Measurements from ENCODE around the gene FCRL4. TPM values are rescaled to one million over a fixed set of nuclear protein-coding genes. Genes with fewer than 3 reads are reported as not detected.
A peak's percentile ranks its signal among the peaks of the same experiment; 100 is the strongest.

FCRL4 gene
- total RNA-seq, 2 experiments from 2014 or later: not detected

DNA sequence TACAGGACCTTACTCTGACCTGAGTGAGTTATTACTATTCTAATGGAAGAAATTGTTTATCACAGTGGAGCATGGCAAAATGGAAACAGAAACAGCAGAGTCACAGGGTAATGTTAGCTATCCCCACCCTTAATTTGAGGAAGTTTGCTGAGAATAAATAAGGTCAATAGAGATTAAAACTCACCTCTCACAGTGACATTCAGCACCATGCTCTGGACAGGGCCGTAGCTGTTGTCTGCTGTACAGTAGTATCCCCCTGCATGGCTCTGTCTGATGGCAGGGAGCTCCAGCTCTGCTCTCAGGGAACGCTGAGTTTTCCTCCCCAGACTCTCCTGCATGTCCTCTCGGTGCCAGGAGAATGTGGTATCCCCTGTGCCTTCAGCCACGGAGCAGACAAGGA is 11.9 kb downstream of the FCRL4 start:
- Mint-ChIP-seq H3K4me1 (no peaks in the 10 kb centered on the region), H3K9me3 (ENCODE audit: low read depth) (no peaks in the 10 kb centered on the region), H3K27ac (no peak overlapping the region), H3K27me3 (peaks cover 12% of the 10 kb centered on the region), H3K36me3 (ENCODE audit: low read depth) (no peaks in the 10 kb centered on the region), H3K4me3 (no peak overlapping the region)
- intact Hi-C loops (cut with DNase I, micrococcal nuclease): loop anchor here in 1 of 2 experiments (10.0 kb wide), 1 partner anchor 189 kb away; the partner anchor contains the start of gene FCRL2
- ChIA-PET CTCF (no interaction called here), POLR2A (no interaction called here)
- no peak for ATAC-seq
- DNase-seq: no peak

DNA sequence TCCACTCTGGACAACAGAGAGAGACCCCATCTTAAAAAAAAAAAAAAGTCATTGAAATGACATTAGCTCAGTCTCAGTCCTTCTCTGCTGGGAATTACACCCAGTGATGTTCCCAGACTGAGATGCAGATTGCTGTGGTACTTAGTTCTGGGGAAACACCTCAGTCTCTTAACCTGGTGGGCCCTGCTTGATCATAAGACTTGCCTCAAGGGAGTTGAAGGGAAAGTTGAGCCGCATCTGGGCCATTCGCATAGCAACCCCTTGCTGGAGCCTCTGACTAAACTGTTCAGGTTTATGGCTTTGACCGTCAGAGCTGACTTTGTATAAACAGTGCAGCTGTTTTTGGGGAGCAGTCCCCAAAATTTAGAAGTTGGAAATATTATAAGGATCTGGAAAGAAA is 13.4 kb downstream of the FCRL4 start:
- intact Hi-C loops (cut with DNase I, micrococcal nuclease): loop anchor here in 1 of 2 experiments (5.0 to 10.0 kb wide), 3 partner anchors 108 to 363 kb away; partner anchors contain the start of gene FCRL2
- Mint-ChIP-seq H3K4me3 (no peak overlapping the region), H3K27ac (no peak overlapping the region), H3K27me3 (peaks cover 10% of the 10 kb centered on the region), H3K4me1 (no peaks in the 10 kb centered on the region), H3K9me3 (ENCODE audit: low read depth) (no peaks in the 10 kb centered on the region), H3K36me3 (ENCODE audit: low read depth) (no peaks in the 10 kb centered on the region)
- ChIA-PET CTCF (interaction anchor here (0.9 kb wide), 1 partner anchor 40 kb away, joined by 3 read pairs; no protein-coding TSS in a partner anchor), POLR2A (no interaction called here)
- DNase-seq (no peak), ATAC-seq (no peak)

GRCh38 chr1:157580828-157581210 is 17.1 kb downstream of the FCRL4 start:
- H3K4me1 Mint-ChIP-seq: no peaks in the 10 kb centered on the region
- no peak overlapping the region for H3K4me3 Mint-ChIP-seq
- DNase-seq: no peak
- no peaks in the 10 kb centered on the region for H3K36me3 Mint-ChIP-seq (ENCODE audit: low read depth)
- ATAC-seq: no peak
- no peak overlapping the region for H3K27ac Mint-ChIP-seq
- intact Hi-C loops (cut with DNase I, micrococcal nuclease): loop anchor here (1.0 to 10.0 kb wide), 8 partner anchors 45 to 544 kb away; partner anchors contain the start of gene FCRL2 (in 1 of the 2)
- ChIA-PET CTCF (interaction anchor here (0.7 to 2.4 kb wide), 21 partner anchors 8 to 544 kb away, joined by 3 to 22 read pairs (median 5); no protein-coding TSS in a partner anchor), POLR2A (no interaction called here)
- H3K9me3 Mint-ChIP-seq (ENCODE audit: low read depth): no peaks in the 10 kb centered on the region
- peaks cover 10% of the 10 kb centered on the region for H3K27me3 Mint-ChIP-seq

GRCh38 chr1:157580179-157580827 is 17.6 kb downstream of the FCRL4 start:
- CTCF ChIA-PET: interaction anchor here (0.7 to 2.4 kb wide), 27 partner anchors 9 to 544 kb away, joined by 3 to 22 read pairs (median 4); no protein-coding TSS in a partner anchor
- Mint-ChIP-seq H3K4me1 (no peaks in the 10 kb centered on the region), H3K36me3 (ENCODE audit: low read depth) (no peaks in the 10 kb centered on the region)

DNA sequence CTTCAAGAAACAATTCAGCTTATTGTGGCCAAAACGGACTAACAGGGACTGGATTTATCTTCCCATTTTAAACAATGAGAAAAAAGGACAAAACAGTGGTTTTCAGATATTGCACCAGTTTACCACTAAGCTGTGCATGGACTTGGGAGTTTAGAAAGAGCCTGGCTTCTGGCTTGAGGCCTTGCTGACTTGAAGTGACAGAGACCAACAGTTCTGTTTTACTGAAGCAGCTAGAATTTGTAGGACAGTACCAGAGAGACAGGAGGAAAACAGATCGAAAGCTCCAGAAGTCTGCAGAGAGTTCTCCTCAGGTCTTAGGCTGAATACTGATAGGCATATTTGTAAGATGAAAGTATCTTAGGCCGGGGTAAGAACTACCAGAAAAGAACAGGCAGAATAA is 20.5 kb downstream of the FCRL4 start:
- POLR2A ChIA-PET: no interaction called here
- H3K36me3 Mint-ChIP-seq (ENCODE audit: low read depth): no peaks in the 10 kb centered on the region

More at GRCh38 chr1:157580179-157580827, 17.6 kb downstream of the FCRL4 start:
- no peak overlapping the region for H3K4me3 Mint-ChIP-seq
- POLR2A ChIA-PET: no interaction called here
- intact Hi-C loops (cut with DNase I, micrococcal nuclease): loop anchor here (1.0 to 10.0 kb wide), 7 partner anchors 46 to 545 kb away; partner anchors contain the start of gene FCRL2 (in 1 of the 2)
- no peak overlapping the region for H3K27ac Mint-ChIP-seq
- peaks cover 9% of the 10 kb centered on the region for H3K27me3 Mint-ChIP-seq
- DNase-seq: peak; percentile 13
- no peaks in the 10 kb centered on the region for H3K9me3 Mint-ChIP-seq (ENCODE audit: low read depth)
- ATAC-seq: no peak

DNA sequence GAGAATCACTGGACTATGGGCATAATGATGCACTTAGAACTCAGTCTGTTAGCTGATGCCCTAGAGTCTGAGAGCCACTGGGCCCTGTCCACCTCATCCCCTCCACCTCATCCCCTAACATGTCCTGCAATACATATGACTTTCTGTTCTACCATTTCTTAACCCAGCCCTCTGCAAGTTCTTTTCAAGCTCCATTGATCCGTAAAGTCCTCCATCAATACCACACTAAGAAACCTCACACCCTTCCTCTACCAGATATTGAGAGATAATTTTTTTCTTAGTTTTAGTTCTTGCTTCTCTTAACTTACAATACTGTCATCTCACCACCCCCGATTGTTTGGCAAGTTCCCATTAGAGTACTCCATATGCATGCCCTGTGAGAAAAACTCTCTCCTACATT is 22.1 kb downstream of the FCRL4 start:
- Mint-ChIP-seq H3K9me3 (ENCODE audit: low read depth) (no peaks in the 10 kb centered on the region), H3K36me3 (ENCODE audit: low read depth) (no peaks in the 10 kb centered on the region), H3K4me3 (no peak overlapping the region), H3K27ac (no peak overlapping the region), H3K4me1 (no peaks in the 10 kb centered on the region), H3K27me3 (peaks cover 3% of the 10 kb centered on the region)
- ChIA-PET POLR2A (interaction anchor here (0.6 kb wide), 1 partner anchor 1643 kb away, joined by 3 read pairs; no protein-coding TSS in a partner anchor), CTCF (interaction anchor here (0.7 to 1.2 kb wide), 2 partner anchors 13 to 539 kb away, joined by 3 to 5 read pairs; no protein-coding TSS in a partner anchor)
- ATAC-seq (no peak), DNase-seq (no peak)
- intact Hi-C loops (cut with DNase I, micrococcal nuclease): no loop called here

More for the DNA sequence above, 20.5 kb downstream of the FCRL4 start:
- ATAC-seq (no peak), DNase-seq (no peak)
- Mint-ChIP-seq H3K27me3 (peaks cover 3% of the 10 kb centered on the region), H3K27ac (no peak overlapping the region), H3K4me3 (no peak overlapping the region), H3K9me3 (ENCODE audit: low read depth) (no peaks in the 10 kb centered on the region), H3K4me1 (no peaks in the 10 kb centered on the region)
- intact Hi-C loops (cut with DNase I, micrococcal nuclease): no loop called here
- CTCF ChIA-PET: interaction anchor here (0.9 to 1.1 kb wide), 4 partner anchors 11 to 547 kb away, joined by 3 to 4 read pairs (median 3); no protein-coding TSS in a partner anchor

GRCh38 chr1:157574836-157575235 is 23.0 kb downstream of the FCRL4 start:
- no peak overlapping the region for H3K27ac Mint-ChIP-seq
- peaks cover 3% of the 10 kb centered on the region for H3K27me3 Mint-ChIP-seq
- ChIA-PET POLR2A (no interaction called here), CTCF (interaction anchor here (1.2 kb wide), 1 partner anchor 14 kb away, joined by 5 read pairs; no protein-coding TSS in a partner anchor)
- no peak overlapping the region for H3K4me3 Mint-ChIP-seq
- no peaks in the 10 kb centered on the region for H3K4me1 Mint-ChIP-seq
- no peaks in the 10 kb centered on the region for H3K36me3 Mint-ChIP-seq (ENCODE audit: low read depth)
- DNase-seq (no peak), ATAC-seq (no peak)
- intact Hi-C loops (cut with DNase I, micrococcal nuclease): no loop called here
- no peaks in the 10 kb centered on the region for H3K9me3 Mint-ChIP-seq (ENCODE audit: low read depth)

DNA sequence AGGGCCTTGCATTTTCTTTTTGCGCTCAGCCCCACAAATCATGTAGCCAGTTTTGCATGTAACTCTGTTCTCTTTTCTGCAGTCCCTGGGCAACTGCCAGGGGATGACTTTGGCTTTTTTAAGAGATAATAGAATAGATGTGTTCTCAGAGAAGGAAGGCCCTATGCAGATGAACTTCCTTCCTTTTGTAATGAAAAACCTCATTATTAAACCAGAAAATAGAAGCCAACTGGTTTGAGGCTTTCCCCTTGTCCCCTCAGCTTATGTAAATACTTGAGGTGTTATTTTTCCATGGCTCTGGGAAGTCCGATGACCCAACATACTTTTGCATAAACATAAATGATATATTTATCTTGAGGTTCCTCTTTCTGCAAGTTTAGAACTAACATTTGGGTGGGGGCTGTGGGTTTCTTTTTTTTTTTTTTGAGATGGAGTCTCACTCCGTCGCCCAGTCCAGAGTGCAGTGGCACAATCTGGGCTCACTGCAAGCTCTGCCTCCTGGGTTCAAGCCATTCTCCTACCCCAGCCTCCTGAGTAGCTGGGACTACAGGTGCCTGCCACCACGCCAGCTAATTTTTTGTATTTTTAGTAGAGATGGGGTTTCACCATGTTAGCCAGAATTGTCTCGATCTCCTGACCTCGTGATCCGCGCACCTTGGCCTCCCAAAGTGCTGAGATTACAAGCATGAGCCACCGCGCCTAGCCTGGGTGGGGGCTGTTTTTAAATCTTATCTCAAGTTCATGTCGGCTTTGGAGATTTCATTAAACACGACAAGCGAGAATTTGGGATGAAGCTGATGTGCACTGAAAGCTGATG is 31.2 kb downstream of the FCRL4 start:
- CTCF ChIA-PET: no interaction called here
- H3K4me3 Mint-ChIP-seq: no peak overlapping the region

DNA sequence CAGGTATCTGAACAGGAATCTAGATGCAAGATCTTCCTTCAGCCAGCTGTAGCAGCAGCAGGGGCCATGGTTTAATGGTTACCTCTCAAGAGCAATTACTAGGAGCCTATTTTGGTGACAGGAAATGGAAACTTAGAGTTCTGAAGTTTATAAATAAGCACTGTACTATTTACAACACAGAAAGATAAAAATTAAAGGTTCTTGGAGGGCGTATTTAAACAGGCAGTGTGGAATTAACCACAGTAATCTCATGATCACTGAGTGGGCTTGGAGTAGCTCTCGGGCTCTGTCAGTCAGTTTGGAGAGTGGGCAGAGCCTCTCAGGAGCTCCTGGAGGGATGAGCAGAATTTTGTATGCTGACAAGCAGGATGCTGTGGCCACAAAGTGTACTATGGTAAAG is 35.4 kb downstream of the FCRL4 start:
- Mint-ChIP-seq H3K4me1 (no peaks in the 10 kb centered on the region), H3K9me3 (ENCODE audit: low read depth) (no peaks in the 10 kb centered on the region), H3K36me3 (ENCODE audit: low read depth) (no peaks in the 10 kb centered on the region), H3K27ac (no peak overlapping the region), H3K4me3 (no peak overlapping the region), H3K27me3 (peaks cover 14% of the 10 kb centered on the region)
- intact Hi-C loops (cut with DNase I, micrococcal nuclease): no loop called here
- ChIA-PET CTCF (interaction anchor here (1.9 kb wide), 1 partner anchor 18 kb away, joined by 4 read pairs; no protein-coding TSS in a partner anchor), POLR2A (no interaction called here)
- DNase-seq (no peak), ATAC-seq (no peak)

More for the DNA sequence above, 31.2 kb downstream of the FCRL4 start:
- Mint-ChIP-seq H3K4me1 (no peaks in the 10 kb centered on the region), H3K9me3 (ENCODE audit: low read depth) (no peaks in the 10 kb centered on the region), H3K36me3 (ENCODE audit: low read depth) (no peaks in the 10 kb centered on the region), H3K27me3 (peaks cover 13% of the 10 kb centered on the region), H3K27ac (no peak overlapping the region)
- POLR2A ChIA-PET: no interaction called here
- DNase-seq (no peak), ATAC-seq (no peak)
- intact Hi-C loops (cut with DNase I, micrococcal nuclease): no loop called here

GRCh38 chr1:157558119-157558518 is 39.8 kb downstream of the FCRL4 start:
- Mint-ChIP-seq H3K36me3 (ENCODE audit: low read depth) (no peaks in the 10 kb centered on the region), H3K27ac (no peak overlapping the region), H3K4me3 (no peak overlapping the region), H3K27me3 (peaks cover 8% of the 10 kb centered on the region), H3K4me1 (no peaks in the 10 kb centered on the region), H3K9me3 (ENCODE audit: low read depth) (no peaks in the 10 kb centered on the region)
- DNase-seq: no peak
- ATAC-seq: no peak
- ChIA-PET POLR2A (no interaction called here), CTCF (no interaction called here)
- intact Hi-C loops (cut with DNase I, micrococcal nuclease): no loop called here

DNA sequence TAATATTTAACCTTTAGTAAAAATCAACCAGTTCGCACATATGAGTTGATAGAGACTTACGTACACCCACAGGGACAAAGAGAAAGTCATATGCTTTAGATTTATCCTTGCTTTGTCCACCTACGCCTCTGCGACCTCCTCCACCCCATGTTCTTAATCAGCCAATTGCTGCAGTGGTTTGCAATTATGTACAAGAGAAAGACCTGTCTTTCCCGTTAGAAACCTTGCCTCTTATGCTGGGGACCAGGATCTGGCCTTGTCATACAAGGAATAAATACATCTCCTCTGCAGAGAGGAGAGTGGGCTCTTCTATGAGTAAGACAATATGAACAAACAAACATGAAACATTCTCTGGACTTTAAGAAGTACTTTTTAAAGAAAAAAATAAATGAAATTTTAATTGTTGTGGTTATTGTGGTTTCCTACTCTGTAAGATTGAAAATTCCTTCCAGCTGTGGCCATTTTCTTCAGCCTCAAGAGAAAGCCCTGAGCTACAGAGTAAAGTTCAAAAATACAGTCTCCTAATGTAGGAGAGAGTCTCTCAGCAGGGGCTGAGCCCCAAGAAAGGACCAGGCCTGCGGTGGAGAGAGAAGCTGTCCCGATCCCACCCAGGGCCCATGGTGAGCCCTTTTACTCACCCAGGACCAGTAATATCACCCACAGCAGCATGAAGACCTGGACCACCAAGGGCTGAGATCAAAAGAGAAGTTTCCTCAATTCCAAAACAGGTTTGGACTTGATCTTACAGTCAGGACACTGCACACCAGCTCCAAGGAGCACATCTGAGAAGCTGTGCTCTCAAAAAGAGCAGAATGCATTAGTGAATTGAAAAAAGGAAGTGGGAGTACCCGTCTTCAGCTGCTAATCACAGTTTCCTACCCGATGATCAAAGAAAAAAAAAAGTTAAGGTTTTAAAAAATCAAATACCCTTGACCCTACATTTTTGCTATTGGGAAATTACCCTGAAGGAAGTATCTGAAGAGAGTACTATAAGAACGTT is 45.9 kb downstream of the FCRL4 start, which contains the start of gene FCRL5:
Gene FCRL5 (minus strand): TSS at position 822 of the 1,000 bp plus-strand sequence. CDS start 153 bp downstream, at position 669.
- ChIA-PET POLR2A (no interaction called here), CTCF (no interaction called here)
- Mint-ChIP-seq H3K9me3 (ENCODE audit: low read depth) (no peaks in the 10 kb centered on the region), H3K36me3 (ENCODE audit: low read depth) (no peaks in the 10 kb centered on the region), H3K4me3 (no peak within 1 kb of the TSS), H3K4me1 (peaks cover 3% of the 10 kb centered on the region), H3K27me3 (peaks cover 4% of the 10 kb centered on the region), H3K27ac (no peak within 1 kb of the TSS)
- ATAC-seq (no peak), DNase-seq (no peak)
- intact Hi-C loops (cut with DNase I, micrococcal nuclease): no loop called here

Data from activated CD4-positive, alpha-beta T cell treated with anti-CD3 and anti-CD28 coated beads for 36 hours (primary cell).